Activated gamma-delta T cell treated with Interleukin-2 at 50 U/mL for 16 hours (primary cell): Measurements from ENCODE around the gene C14orf119.

ENCODE experiments used
- DNase-seq: peaks from one replicate; pipeline ENCODE4 v3.0.0-alpha.2; 2020

Gene C14orf119

GRCh38 chr14:23128969-23129758 is 33.9 kb downstream of the C14orf119 start:
- no peak for DNase-seq

GRCh38 chr14:23129759-23130316 is 34.5 kb downstream of the C14orf119 start:
- no peak for DNase-seq

- no peak for DNase-seq
Measured at GRCh38 chr14:23130871-23131270, 35.6 kb downstream of the C14orf119 start.

GRCh38 chr14:23131482-23131881 is 36.2 kb downstream of the C14orf119 start:
- DNase-seq, result no peak

- no peak for DNase-seq
Measured at GRCh38 chr14:23132970-23133369, 37.7 kb downstream of the C14orf119 start.

- DNase-seq, result no peak
Measured at GRCh38 chr14:23136566-23137133, 41.3 kb downstream of the C14orf119 start.

- DNase-seq, result no peak
Measured at GRCh38 chr14:23137192-23137812, 42.0 kb downstream of the C14orf119 start.

- no peak for DNase-seq
Measured at GRCh38 chr14:23137813-23138535, 42.7 kb downstream of the C14orf119 start.

GRCh38 chr14:23139874-23140273 is 44.6 kb downstream of the C14orf119 start:
- no peak for DNase-seq

- DNase-seq, result no peak
Measured at GRCh38 chr14:23140371-23140770, 45.1 kb downstream of the C14orf119 start.

- no peak for DNase-seq
Measured at GRCh38 chr14:23141706-23142444, 46.6 kb downstream of the C14orf119 start.

- no peak for DNase-seq
Measured at GRCh38 chr14:23142826-23143225, 47.5 kb downstream of the C14orf119 start.

GRCh38 chr14:23143911-23144310 is 48.6 kb downstream of the C14orf119 start:
- DNase-seq, result no peak

GRCh38 chr14:23145794-23146350 is 50.6 kb downstream of the C14orf119 start:
- no peak for DNase-seq

- DNase-seq, result no peak
Measured at GRCh38 chr14:23146351-23146910, 51.1 kb downstream of the C14orf119 start.

- DNase-seq, result no peak
Measured at GRCh38 chr14:23146980-23147379, 51.7 kb downstream of the C14orf119 start.

- no peak for DNase-seq
Measured at GRCh38 chr14:23147676-23148075, 52.4 kb downstream of the C14orf119 start.

GRCh38 chr14:23148591-23149249 is 53.4 kb downstream of the C14orf119 start:
- no peak for DNase-seq

GRCh38 chr14:23149745-23150144 is 54.4 kb downstream of the C14orf119 start:
- DNase-seq, result no peak
